PC-9 (cell line): ENCODE results near the gene CLASRP.

Experiments used
- CTCF ChIP-seq: fragments of 200-600 bp; sonication (generic); conservative IDR thresholded peaks from 2 replicates; pipeline ENCODE4 v1.6.1; 2017; ENCODE audit warnings: mixed run types, antibody characterized with exemption, mild to moderate bottlenecking, moderate library complexity
- EZH2 ChIP-seq: fragments of 200-600 bp; sonication (generic); IDR thresholded peaks from 2 replicates; pipeline ENCODE4 v1.8.0; 2017; ENCODE audit warnings: antibody characterized with exemption, low read depth

GRCh38 chr19:45100846-45101252, 62.0 kb downstream of the CLASRP start:
- TF ChIP-seq CTCF (no peak), EZH2 (no peak)
